PFSK-1 (cell line): ENCODE results near the gene SPOCK3.

Experiments
- POLR2AphosphoS5 ChIP-seq: IDR thresholded peaks from 2 replicates; pipeline ENCODE4 v1.6.1; 2012; ENCODE audit warnings: low read depth, mild to moderate bottlenecking, control low read depth, low read length, moderate library complexity
- TAF1 ChIP-seq: IDR thresholded peaks from 2 replicates; pipeline ENCODE4 v1.6.1; 2012; ENCODE audit warnings: low read length, control low read depth, borderline replicate concordance; ENCODE audit not compliant: insufficient read depth

DNA sequence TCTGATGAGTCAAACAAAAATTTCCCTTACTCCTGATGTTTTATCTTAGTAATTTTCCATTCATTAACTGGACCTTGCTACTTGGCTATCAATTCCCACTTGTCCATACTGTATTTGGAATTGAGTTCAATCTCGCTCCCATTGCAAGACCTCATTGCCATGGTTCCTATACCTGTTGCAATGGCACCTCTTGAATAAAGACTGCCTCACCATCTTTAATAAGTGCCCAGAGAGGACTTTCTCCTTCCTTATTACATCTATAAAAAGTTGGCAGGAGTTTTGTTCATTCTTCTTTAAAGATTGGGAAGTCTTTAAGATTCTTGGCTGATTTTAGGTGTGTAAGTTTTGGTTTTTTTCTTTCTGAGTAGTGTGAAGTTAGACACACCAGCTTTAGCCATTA lies 397.4 kb downstream of the SPOCK3 start:
- TF ChIP-seq POLR2AphosphoS5 (no peak), TAF1 (no peak)
